ENCODE results near the gene GYPC.

- TF ChIP-seq RCOR1 (IDR thresholded peaks at IDR 0.05; ENCODE audit: insufficient replicate concordance, low read length) (no peak), CTCF (conservative IDR thresholded peaks at IDR 0.05; ENCODE audit: low read depth, low read length) (no peak), BHLHE40 (IDR thresholded peaks at IDR 0.05; ENCODE audit: low read depth, low read length) (no peak), MXI1 (IDR thresholded peaks at IDR 0.05; ENCODE audit: borderline replicate concordance, low read depth, low read length) (no peak), USF2 (IDR thresholded peaks at IDR 0.05; ENCODE audit: low read depth, low read length) (no peak), FOS (IDR thresholded peaks at IDR 0.05; ENCODE audit: low read depth, low read length) (no peak)
Measured at GRCh38 chr2:126655051-126655450, 907 bp upstream of the GYPC start.
